Tibial artery (tissue), 4 donors: ENCODE data around the gene KLRC1.

Source experiments
- DNase-seq, 2 donors: peaks; one replicate each; pipeline ENCODE4 v3.0.0-alpha.2; 2019
- H3K27ac ChIP-seq, 2 donors: fragments of 200-600 bp; sonication (generic) in 1 of 2; 1 replicate in 1 of 2; 2 replicates in 1 of 2; pipeline ENCODE4 v1.5.1; 2018 to 2019; ENCODE audit warnings: mild to moderate bottlenecking in 1 of 2
- H3K27me3 ChIP-seq, 2 donors: fragments of 200-600 bp; sonication (generic) in 1 of 2; one replicate each; pipeline versions ENCODE4 v1.5.1 to v1.6.0; 2016 to 2019
- H3K36me3 ChIP-seq, 3 donors: fragments of 200-600 bp; sonication (generic) in 2 of 3; one replicate each; pipeline ENCODE4 v1.5.1; 2016 to 2019; ENCODE audit warnings: mild to moderate bottlenecking in 2 of 3
- H3K4me1 ChIP-seq, 4 donors: fragments of 200-600 bp; sonication (generic) in 2 of 4; 1 replicate in 3 of 4; 2 replicates in 1 of 4; pipeline ENCODE4 v1.5.1; 2016 to 2019
- H3K4me3 ChIP-seq, 2 donors: fragments of 200-600 bp; sonication (generic) in 1 of 2; 1 replicate in 1 of 2; 2 replicates in 1 of 2; pipeline ENCODE4 v1.5.1; 2018 to 2019; ENCODE audit warnings: mild to moderate bottlenecking in 2 of 2
- H3K9me3 ChIP-seq, 3 donors: fragments of 200-600 bp; sonication (generic) in 1 of 3; one replicate each; pipeline ENCODE4 v1.5.1; 2016 to 2019
- CTCF ChIP-seq, 2 experiments: fragments of 200-600 bp in 1 of 2; fragments of 450-650 bp in 1 of 2; IDR thresholded peaks; one replicate each; pipeline ENCODE4 v1.5.1; 2017 to 2019; ENCODE audit warnings: antibody characterized with exemption in 2 of 2, mild to moderate bottlenecking in 1 of 2, moderate library complexity in 1 of 2
- intact Hi-C: fragments of 100-400 bp; cut with DNase I; formaldehyde crosslinking; loops from one replicate; pipeline ENCODE4 v1.15.0; 2023; ENCODE audit warnings: low total_unique reads

KLRC1 gene

GRCh38 chr12:10409392-10409791, 43.8 kb downstream of the KLRC1 start, which contains the start of gene KLRC4:
KLRC4 (minus strand) TSS chr12:10409757; CDS start chr12:10409575, 182 bp downstream.
- Histone ChIP-seq H3K4me3 (no peak within 1 kb of the TSS), H3K36me3 (no peaks in the 10 kb centered on the region), H3K27ac (no peak within 1 kb of the TSS), H3K27me3 (no peaks in the 10 kb centered on the region), H3K9me3 (no peaks in the 10 kb centered on the region), H3K4me1 (no peaks in the 10 kb centered on the region)
- no peak for TF ChIP-seq CTCF (IDR thresholded peaks at IDR 0.05)
- intact Hi-C loops, result no loop called here
- DNase-seq, result no peak

GRCh38 chr12:10408842-10409241, 44.3 kb downstream of the KLRC1 start:
- no peak overlapping the region for H3K4me3 ChIP-seq
- no peak overlapping the region for H3K27ac ChIP-seq
- intact Hi-C loops, result no loop called here
- H3K9me3 ChIP-seq, result no peaks in the 10 kb centered on the region
- H3K27me3 ChIP-seq, result no peaks in the 10 kb centered on the region
- no peak for DNase-seq
- no peak for TF ChIP-seq CTCF (IDR thresholded peaks at IDR 0.05)
- H3K36me3 ChIP-seq, result no peaks in the 10 kb centered on the region
- no peaks in the 10 kb centered on the region for H3K4me1 ChIP-seq

- Histone ChIP-seq H3K27me3 (no peaks in the 10 kb centered on the region), H3K27ac (no peak overlapping the region), H3K4me3 (no peak overlapping the region), H3K4me1 (no peaks in the 10 kb centered on the region), H3K36me3 (no peaks in the 10 kb centered on the region), H3K9me3 (no peaks in the 10 kb centered on the region)
- no peak for TF ChIP-seq CTCF (IDR thresholded peaks at IDR 0.05)
- intact Hi-C loops, result no loop called here
- DNase-seq, result peak; percentile 68 to 70
These were observed 46.5 kb downstream of the KLRC1 start for GRCh38 chr12:10406725-10407124.

- no peaks in the 10 kb centered on the region for H3K36me3 ChIP-seq
- no peak overlapping the region for H3K4me3 ChIP-seq
- H3K27ac ChIP-seq, result no peak overlapping the region
- intact Hi-C loops, result no loop called here
- H3K27me3 ChIP-seq, result no peaks in the 10 kb centered on the region
- DNase-seq, result no peak
- H3K9me3 ChIP-seq, result no peaks in the 10 kb centered on the region
- no peaks in the 10 kb centered on the region for H3K4me1 ChIP-seq
- no peak for TF ChIP-seq CTCF (IDR thresholded peaks at IDR 0.05)
These were observed 47.9 kb downstream of the KLRC1 start for GRCh38 chr12:10405294-10405693.

- no peaks in the 10 kb centered on the region for H3K36me3 ChIP-seq
- no peak for TF ChIP-seq CTCF (IDR thresholded peaks at IDR 0.05)
These were observed 48.4 kb downstream of the KLRC1 start for GRCh38 chr12:10404798-10405197.

GRCh38 chr12:10400829-10401228, 52.3 kb downstream of the KLRC1 start:
- no peak for DNase-seq
- Histone ChIP-seq H3K9me3 (no peaks in the 10 kb centered on the region), H3K27me3 (no peaks in the 10 kb centered on the region), H3K36me3 (no peaks in the 10 kb centered on the region), H3K4me3 (no peak overlapping the region), H3K27ac (no peak overlapping the region), H3K4me1 (no peaks in the 10 kb centered on the region)
- no peak for TF ChIP-seq CTCF (IDR thresholded peaks at IDR 0.05)
- intact Hi-C loops, result no loop called here

More at GRCh38 chr12:10404798-10405197, 48.4 kb downstream of the KLRC1 start:
- Histone ChIP-seq H3K4me1 (no peaks in the 10 kb centered on the region), H3K27me3 (no peaks in the 10 kb centered on the region), H3K27ac (no peak overlapping the region), H3K9me3 (no peaks in the 10 kb centered on the region), H3K4me3 (no peak overlapping the region)
- intact Hi-C loops, result no loop called here
- no peak for DNase-seq
